C4-2B (cell line): Measurements from ENCODE around the gene KIF6.

Experiments used
- CTCF ChIP-seq: fragments of 450-650 bp; conservative IDR thresholded peaks from 2 replicates; pipeline ENCODE4 v1.5.1; 2017; ENCODE audit warnings: mild to moderate bottlenecking
- ZFX ChIP-seq: fragments of 450-650 bp; IDR thresholded peaks from 2 replicates; pipeline ENCODE4 v1.6.1; 2017

GRCh38 chr6:39312912-39313525 is 412.2 kb downstream of the KIF6 start:
- no peak for TF ChIP-seq CTCF
- TF ChIP-seq ZFX: no peak
